ENCODE results near the gene FOXQ1. TPM values are rescaled to one million over a fixed set of nuclear protein-coding genes. Genes with fewer than 3 reads are reported as not detected.

Gene FOXQ1
- total and polyA plus RNA-seq, 2 of the 13 experiments (the other 11 are each of a cell fraction or from before 2014, with no cell fraction given), result 35.2 to 39.8 TPM

DNA sequence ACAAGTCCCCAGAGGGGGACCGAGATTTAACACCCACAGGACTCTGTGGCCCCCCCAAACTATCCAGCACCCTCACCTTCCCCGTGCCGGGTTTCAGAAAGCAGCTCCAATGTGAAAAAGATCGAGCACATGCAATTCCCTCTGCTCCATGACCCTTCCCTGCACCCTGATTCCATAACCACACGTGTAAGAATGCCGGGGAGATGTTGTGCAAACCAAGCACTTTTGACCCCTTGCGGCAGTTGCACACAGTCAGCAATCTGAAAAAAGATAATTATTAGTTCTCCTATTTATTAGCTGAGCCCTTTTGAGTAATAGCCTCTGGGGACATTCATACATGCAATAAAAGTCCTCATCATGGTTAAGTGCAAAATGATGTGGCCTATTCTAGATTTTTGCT is 13.0 kb downstream of the FOXQ1 start (continued):
- TF ChIP-seq, protein P1, sequence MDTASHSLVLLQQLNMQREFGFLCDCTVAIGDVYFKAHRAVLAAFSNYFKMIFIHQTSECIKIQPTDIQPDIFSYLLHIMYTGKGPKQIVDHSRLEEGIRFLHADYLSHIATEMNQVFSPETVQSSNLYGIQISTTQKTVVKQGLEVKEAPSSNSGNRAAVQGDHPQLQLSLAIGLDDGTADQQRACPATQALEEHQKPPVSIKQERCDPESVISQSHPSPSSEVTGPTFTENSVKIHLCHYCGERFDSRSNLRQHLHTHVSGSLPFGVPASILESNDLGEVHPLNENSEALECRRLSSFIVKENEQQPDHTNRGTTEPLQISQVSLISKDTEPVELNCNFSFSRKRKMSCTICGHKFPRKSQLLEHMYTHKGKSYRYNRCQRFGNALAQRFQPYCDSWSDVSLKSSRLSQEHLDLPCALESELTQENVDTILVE (CRISPR knock-in tag; IDR thresholded peaks at IDR 0.05), result no peak; the same call in 1 of the 2 replicates
- TF ChIP-seq, protein P2, sequence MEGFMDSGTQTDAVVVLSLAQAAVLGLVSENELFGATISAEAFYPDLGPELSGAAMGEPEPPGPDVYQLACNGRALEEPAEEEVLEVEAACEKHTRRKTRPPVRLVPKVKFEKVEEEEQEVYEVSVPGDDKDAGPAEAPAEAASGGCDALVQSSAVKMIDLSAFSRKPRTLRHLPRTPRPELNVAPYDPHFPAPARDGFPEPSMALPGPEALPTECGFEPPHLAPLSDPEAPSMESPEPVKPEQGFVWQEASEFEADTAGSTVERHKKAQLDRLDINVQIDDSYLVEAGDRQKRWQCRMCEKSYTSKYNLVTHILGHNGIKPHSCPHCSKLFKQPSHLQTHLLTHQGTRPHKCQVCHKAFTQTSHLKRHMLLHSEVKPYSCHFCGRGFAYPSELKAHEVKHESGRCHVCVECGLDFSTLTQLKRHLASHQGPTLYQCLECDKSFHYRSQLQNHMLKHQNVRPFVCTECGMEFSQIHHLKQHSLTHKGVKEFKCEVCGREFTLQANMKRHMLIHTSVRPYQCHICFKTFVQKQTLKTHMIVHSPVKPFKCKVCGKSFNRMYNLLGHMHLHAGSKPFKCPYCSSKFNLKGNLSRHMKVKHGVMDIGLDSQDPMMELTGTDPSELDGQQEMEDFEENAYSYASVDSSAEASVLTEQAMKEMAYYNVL (CRISPR knock-in tag; IDR thresholded peaks at IDR 0.05; ENCODE audit: borderline replicate concordance), result no peak
- peak; percentile 7; the same call in 1 of the 2 replicates for TF ChIP-seq ZNF670 (CRISPR knock-in tag; IDR thresholded peaks at IDR 0.05; ENCODE audit: borderline replicate concordance)
- TF ChIP-seq RFX1 (IDR thresholded peaks at IDR 0.05), result no peak
- TF ChIP-seq MLLT10 (CRISPR knock-in tag; IDR thresholded peaks at IDR 0.05), result no peak
- TF ChIP-seq, protein P3, sequence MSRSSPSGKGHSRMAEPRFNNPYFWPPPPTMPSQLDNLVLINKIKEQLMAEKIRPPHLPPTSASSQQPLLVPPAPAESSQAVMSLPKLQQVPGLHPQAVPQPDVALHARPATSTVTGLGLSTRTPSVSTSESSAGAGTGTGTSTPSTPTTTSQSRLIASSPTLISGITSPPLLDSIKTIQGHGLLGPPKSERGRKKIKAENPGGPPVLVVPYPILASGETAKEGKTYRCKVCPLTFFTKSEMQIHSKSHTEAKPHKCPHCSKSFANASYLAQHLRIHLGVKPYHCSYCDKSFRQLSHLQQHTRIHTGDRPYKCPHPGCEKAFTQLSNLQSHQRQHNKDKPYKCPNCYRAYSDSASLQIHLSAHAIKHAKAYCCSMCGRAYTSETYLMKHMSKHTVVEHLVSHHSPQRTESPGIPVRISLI (CRISPR knock-in tag; IDR thresholded peaks at IDR 0.05; ENCODE audit: borderline replicate concordance), result peak; percentile 59; the same call in 1 of the 2 replicates
- TF ChIP-seq ZNF570 (CRISPR knock-in tag; IDR thresholded peaks at IDR 0.05; ENCODE audit: borderline replicate concordance), result no peak
- TF ChIP-seq, protein P4, sequence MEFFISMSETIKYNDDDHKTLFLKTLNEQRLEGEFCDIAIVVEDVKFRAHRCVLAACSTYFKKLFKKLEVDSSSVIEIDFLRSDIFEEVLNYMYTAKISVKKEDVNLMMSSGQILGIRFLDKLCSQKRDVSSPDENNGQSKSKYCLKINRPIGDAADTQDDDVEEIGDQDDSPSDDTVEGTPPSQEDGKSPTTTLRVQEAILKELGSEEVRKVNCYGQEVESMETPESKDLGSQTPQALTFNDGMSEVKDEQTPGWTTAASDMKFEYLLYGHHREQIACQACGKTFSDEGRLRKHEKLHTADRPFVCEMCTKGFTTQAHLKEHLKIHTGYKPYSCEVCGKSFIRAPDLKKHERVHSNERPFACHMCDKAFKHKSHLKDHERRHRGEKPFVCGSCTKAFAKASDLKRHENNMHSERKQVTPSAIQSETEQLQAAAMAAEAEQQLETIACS (CRISPR knock-in tag; IDR thresholded peaks at IDR 0.05), result 0 out of 2 replicates have a peak, but pooled peaks have one; percentile 20
- TF ChIP-seq ETV5 (CRISPR knock-in tag; IDR thresholded peaks at IDR 0.05; ENCODE audit: borderline replicate concordance), result no peak
- no peak for TF ChIP-seq ZNF543 (CRISPR knock-in tag; IDR thresholded peaks at IDR 0.05)
